H9 (cell line): ENCODE results near the gene TM9SF3. TPM values are rescaled to one million over a fixed set of nuclear protein-coding genes. Genes with fewer than 3 reads are reported as not detected.

Source experiments
- DNase-seq: peaks from one replicate; pipeline ENCODE4 v3.0.0-alpha.2; 2017
- H2AFZ ChIP-seq: one replicate; pipeline ENCODE4 v1.6.1; 2013; ENCODE audit warnings: mild to moderate bottlenecking, low read length, control low read depth, moderate library complexity
- H2AK5ac ChIP-seq: 2 replicates; pipeline ENCODE4 v1.6.1; 2013; ENCODE audit warnings: low read length, control low read depth, mixed read lengths; ENCODE audit not compliant: insufficient read length
- H2BK120ac ChIP-seq: one replicate; pipeline ENCODE4 v1.6.1; 2013; ENCODE audit warnings: low read depth, mild to moderate bottlenecking, low read length, control low read depth, inconsistent platforms; ENCODE audit not compliant: poor library complexity, severe bottlenecking
- H2BK12ac ChIP-seq: 2 replicates; pipeline ENCODE4 v1.6.1; 2013; ENCODE audit warnings: low read length, control low read depth, mixed read lengths, low read depth; ENCODE audit not compliant: insufficient read length
- H2BK15ac ChIP-seq: 2 replicates; pipeline ENCODE4 v1.6.1; 2013; ENCODE audit warnings: low read depth, low read length, control low read depth
- H2BK20ac ChIP-seq: one replicate; pipeline ENCODE4 v1.6.1; 2013; ENCODE audit warnings: low read depth, mild to moderate bottlenecking, low read length, control low read depth, inconsistent platforms; ENCODE audit not compliant: poor library complexity, severe bottlenecking
- H2BK5ac ChIP-seq: 2 replicates; pipeline ENCODE4 v1.6.1; 2013; ENCODE audit warnings: low read length, control low read depth, mixed read lengths; ENCODE audit not compliant: insufficient read length
- H3K14ac ChIP-seq: 2 replicates; pipeline ENCODE4 v1.6.1; 2013; ENCODE audit warnings: low read length, control low read depth; ENCODE audit not compliant: insufficient read depth
- H3K18ac ChIP-seq: 2 replicates; pipeline ENCODE4 v1.6.1; 2013; ENCODE audit warnings: low read depth, mild to moderate bottlenecking, mixed read lengths, low read length, control low read depth; ENCODE audit not compliant: insufficient read length
- H3K23ac ChIP-seq: 2 replicates; pipeline ENCODE4 v1.6.1; 2013; ENCODE audit warnings: low read length, control low read depth, mixed read lengths, low read depth; ENCODE audit not compliant: insufficient read length
- H3K23me2 ChIP-seq: 2 replicates; pipeline ENCODE4 v1.6.1; 2013; ENCODE audit warnings: low read depth, mild to moderate bottlenecking, mixed read lengths, low read length, control low read depth; ENCODE audit not compliant: insufficient read length, poor library complexity, severe bottlenecking
- H3K27ac ChIP-seq: 2 replicates; pipeline ENCODE4 v1.5.1; 2013; ENCODE audit warnings: low read length, control low read depth, mixed read lengths, low read depth; ENCODE audit not compliant: insufficient read length
- H3K27me3 ChIP-seq: 2 replicates; pipeline ENCODE4 v1.6.1; 2013; ENCODE audit warnings: low read length, control low read depth, inconsistent platforms; ENCODE audit not compliant: insufficient read depth
- H3K4ac ChIP-seq: 2 replicates; pipeline ENCODE4 v1.6.1; 2013; ENCODE audit warnings: low read depth, mild to moderate bottlenecking, control low read depth, inconsistent platforms, low read length, moderate library complexity
- H3K4me1 ChIP-seq: 2 replicates; pipeline ENCODE4 v1.6.1; 2013; ENCODE audit warnings: low read length, control low read depth, inconsistent platforms; ENCODE audit not compliant: insufficient read depth
- H3K4me2 ChIP-seq: 2 replicates; pipeline ENCODE4 v1.6.1; 2013; ENCODE audit warnings: low read length, control low read depth, mixed read lengths; ENCODE audit not compliant: insufficient read length, insufficient read depth
- H3K56ac ChIP-seq: 2 replicates; pipeline ENCODE4 v1.6.1; 2013; ENCODE audit warnings: low read depth, mild to moderate bottlenecking, mixed read lengths, low read length, control low read depth; ENCODE audit not compliant: insufficient read length
- H3K79me1 ChIP-seq: 2 replicates; pipeline ENCODE4 v1.6.1; 2013; ENCODE audit warnings: low read depth, mild to moderate bottlenecking, moderate library complexity, low read length, control low read depth, inconsistent platforms; ENCODE audit not compliant: insufficient read depth, poor library complexity, severe bottlenecking
- H3K79me2 ChIP-seq: 2 replicates; pipeline ENCODE4 v1.6.1; 2013; ENCODE audit warnings: low read length, control low read depth, inconsistent platforms; ENCODE audit not compliant: insufficient read depth
- H3K9ac ChIP-seq: 2 replicates; pipeline ENCODE4 v1.6.1; 2013; ENCODE audit warnings: low read length, control low read depth, mixed read lengths; ENCODE audit not compliant: insufficient read length; ENCODE audit errors: extremely low read depth
- H3K9me3 ChIP-seq: one replicate; pipeline ENCODE4 v1.6.1; 2013; ENCODE audit warnings: low read depth, low read length, inconsistent platforms; ENCODE audit not compliant: control insufficient read depth
- H3T11ph ChIP-seq: one replicate; pipeline ENCODE4 v1.6.1; 2013; ENCODE audit warnings: mild to moderate bottlenecking, low read length, control low read depth, inconsistent platforms
- H4K20me1 ChIP-seq: one replicate; pipeline ENCODE4 v1.6.1; 2013; ENCODE audit not compliant: control insufficient read depth, insufficient read length, insufficient read depth
- H4K5ac ChIP-seq: 2 replicates; pipeline ENCODE4 v1.6.1; 2013; ENCODE audit warnings: low read depth, mild to moderate bottlenecking, mixed read lengths, low read length, control low read depth; ENCODE audit not compliant: insufficient read length
- H4K8ac ChIP-seq: replicated peaks from 2 replicates; pipeline ENCODE4 v1.6.1; 2013; ENCODE audit warnings: low read length, control low read depth, mixed read lengths, low read depth; ENCODE audit not compliant: insufficient read length
- H4K91ac ChIP-seq: 2 replicates; pipeline ENCODE4 v1.6.1; 2013; ENCODE audit warnings: low read depth, mild to moderate bottlenecking, moderate library complexity, mixed read lengths, low read length, control low read depth; ENCODE audit not compliant: insufficient read length
- H3K27ac Mint-ChIP-seq, 3 experiments: 2 replicates in 2 of 3; 3 replicates in 1 of 3; pipeline ENCODE4 v1.8.0; 2020 to 2021; ENCODE audit warnings: mixed read lengths in 3 of 3, mild to moderate bottlenecking in 1 of 3, moderate library complexity in 1 of 3
- H3K27me3 Mint-ChIP-seq: 2 replicates; pipeline ENCODE4 v1.8.0; 2021; ENCODE audit warnings: low read depth, mild to moderate bottlenecking, moderate library complexity, mixed read lengths
- H3K36me3 Mint-ChIP-seq, 3 experiments: 2 replicates in 2 of 3; 3 replicates in 1 of 3; pipeline ENCODE4 v1.8.0; 2020 to 2021; ENCODE audit warnings: low read depth in 3 of 3, mixed read lengths in 3 of 3; ENCODE audit not compliant: insufficient read depth in 1 of 3
- H3K4me1 Mint-ChIP-seq, 2 experiments: 2 replicates each; pipeline ENCODE4 v1.8.0; 2020; ENCODE audit warnings: mixed read lengths in 2 of 2
- H3K4me3 Mint-ChIP-seq, 2 experiments: 2 replicates in 1 of 2; 3 replicates in 1 of 2; pipeline ENCODE4 v1.8.0; 2020 to 2021; ENCODE audit warnings: mild to moderate bottlenecking in 2 of 2, mixed read lengths in 2 of 2, moderate library complexity in 1 of 2
- H3K9me3 Mint-ChIP-seq, 2 experiments: 2 replicates in 1 of 2; 3 replicates in 1 of 2; pipeline ENCODE4 v1.8.0; 2020; ENCODE audit warnings: mild to moderate bottlenecking in 2 of 2, mixed read lengths in 2 of 2, moderate library complexity in 1 of 2
- WGBS: extraction: QIAGEN DNeasy Blood & Tissue Kit; methylation state at CpG from one replicate; pipeline ENCODE4 v1.1.7; 2013; ENCODE audit warnings: missing lambda C conversion rate, low lambda C conversion rate, mixed read lengths; ENCODE audit not compliant: insufficient read length; ENCODE audit errors: extremely low coverage; 5-methylcytosine and 5-hydroxymethylcytosine counted together
- total RNA-seq: library from RNA; stranded (reverse); gene quantifications from 2 replicates; pipeline ENCODE4 v1.2.1, GENCODE V29; 2021
- TF ChIP-seq, protein P1 (sequence below): fragments of 200-600 bp; sonication (generic); conservative IDR thresholded peaks from 3 replicates; pipeline ENCODE4 v1.8.0; 2021; ENCODE audit warnings: antibody characterized with exemption, mild to moderate bottlenecking

Gene TM9SF3
- total RNA-seq, 1 experiment from 2014 or later = 120 TPM

DNA sequence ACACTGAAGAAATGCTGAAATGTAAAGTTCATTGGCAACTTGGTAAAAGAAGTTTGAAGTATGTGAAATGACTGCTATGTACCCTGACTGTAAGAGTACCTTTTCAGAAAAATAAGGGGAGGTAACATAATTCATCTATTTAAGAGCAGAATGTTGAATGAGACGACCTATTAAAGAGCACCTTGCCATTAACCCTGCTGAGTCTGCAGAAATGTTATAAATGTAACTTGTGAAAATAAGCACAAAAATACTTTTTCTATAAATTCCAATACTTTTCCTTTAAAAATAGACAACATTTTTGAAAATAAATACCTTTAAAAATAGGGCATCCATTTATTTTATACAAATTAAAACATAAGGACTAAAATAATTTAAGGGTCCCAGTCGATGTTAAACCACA is 7.7 kb downstream of the TM9SF3 start:
- Histone ChIP-seq H3K14ac (no peak overlapping the region), H3K79me2 (peaks cover 33% of the 10 kb centered on the region; the same call in 1 of the 2 replicates), H2BK15ac (no peak overlapping the region), H3K9ac (no peak overlapping the region), H3K4me1 (no peaks in the 10 kb centered on the region), H3K27ac (no peak overlapping the region), H4K20me1 (no peaks in the 10 kb centered on the region), H3K27me3 (no peaks in the 10 kb centered on the region), H3K79me1 (peaks cover 4% of the 10 kb centered on the region), H3K23ac (no peak overlapping the region), H4K8ac (no peak overlapping the region), H2AFZ (no peak overlapping the region), H3K4me2 (no peak overlapping the region), H2BK20ac (no peak overlapping the region), H2BK12ac (no peak overlapping the region), H3K18ac (no peak overlapping the region), H4K91ac (no peak overlapping the region), H3K56ac (no peak overlapping the region), H3T11ph (no peak overlapping the region), H2BK5ac (no peak overlapping the region), H4K5ac (no peak overlapping the region), H2BK120ac (no peak overlapping the region), H2AK5ac (no peak overlapping the region), H3K23me2 (no peaks in the 10 kb centered on the region), H3K9me3 (no peaks in the 10 kb centered on the region), H3K4ac (no peak overlapping the region)
- peaks cover 24 to 34% of the 10 kb centered on the region in 2 experiments for H3K4me1 Mint-ChIP-seq
- TF ChIP-seq, protein P1, sequence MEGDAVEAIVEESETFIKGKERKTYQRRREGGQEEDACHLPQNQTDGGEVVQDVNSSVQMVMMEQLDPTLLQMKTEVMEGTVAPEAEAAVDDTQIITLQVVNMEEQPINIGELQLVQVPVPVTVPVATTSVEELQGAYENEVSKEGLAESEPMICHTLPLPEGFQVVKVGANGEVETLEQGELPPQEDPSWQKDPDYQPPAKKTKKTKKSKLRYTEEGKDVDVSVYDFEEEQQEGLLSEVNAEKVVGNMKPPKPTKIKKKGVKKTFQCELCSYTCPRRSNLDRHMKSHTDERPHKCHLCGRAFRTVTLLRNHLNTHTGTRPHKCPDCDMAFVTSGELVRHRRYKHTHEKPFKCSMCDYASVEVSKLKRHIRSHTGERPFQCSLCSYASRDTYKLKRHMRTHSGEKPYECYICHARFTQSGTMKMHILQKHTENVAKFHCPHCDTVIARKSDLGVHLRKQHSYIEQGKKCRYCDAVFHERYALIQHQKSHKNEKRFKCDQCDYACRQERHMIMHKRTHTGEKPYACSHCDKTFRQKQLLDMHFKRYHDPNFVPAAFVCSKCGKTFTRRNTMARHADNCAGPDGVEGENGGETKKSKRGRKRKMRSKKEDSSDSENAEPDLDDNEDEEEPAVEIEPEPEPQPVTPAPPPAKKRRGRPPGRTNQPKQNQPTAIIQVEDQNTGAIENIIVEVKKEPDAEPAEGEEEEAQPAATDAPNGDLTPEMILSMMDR = no peak
- no peak overlapping the region for H3K4me3 Mint-ChIP-seq
- no peaks in the 10 kb centered on the region for H3K9me3 Mint-ChIP-seq
- H3K27ac Mint-ChIP-seq = no peak overlapping the region
- no peak for DNase-seq
- peaks cover 8 to 20% (median 16%) of the 10 kb centered on the region in 3 experiments; a peak in 6 of 7 replicates for H3K36me3 Mint-ChIP-seq
- no peaks in the 10 kb centered on the region for H3K27me3 Mint-ChIP-seq
- no CpG with 5 or more reads among the region's 2 CpGs for WGBS
